Measurements from ENCODE around the gene PITPNM3.
A peak's percentile ranks its signal among the peaks of the same experiment; 100 is the strongest.

The PITPNM3 gene

DNA sequence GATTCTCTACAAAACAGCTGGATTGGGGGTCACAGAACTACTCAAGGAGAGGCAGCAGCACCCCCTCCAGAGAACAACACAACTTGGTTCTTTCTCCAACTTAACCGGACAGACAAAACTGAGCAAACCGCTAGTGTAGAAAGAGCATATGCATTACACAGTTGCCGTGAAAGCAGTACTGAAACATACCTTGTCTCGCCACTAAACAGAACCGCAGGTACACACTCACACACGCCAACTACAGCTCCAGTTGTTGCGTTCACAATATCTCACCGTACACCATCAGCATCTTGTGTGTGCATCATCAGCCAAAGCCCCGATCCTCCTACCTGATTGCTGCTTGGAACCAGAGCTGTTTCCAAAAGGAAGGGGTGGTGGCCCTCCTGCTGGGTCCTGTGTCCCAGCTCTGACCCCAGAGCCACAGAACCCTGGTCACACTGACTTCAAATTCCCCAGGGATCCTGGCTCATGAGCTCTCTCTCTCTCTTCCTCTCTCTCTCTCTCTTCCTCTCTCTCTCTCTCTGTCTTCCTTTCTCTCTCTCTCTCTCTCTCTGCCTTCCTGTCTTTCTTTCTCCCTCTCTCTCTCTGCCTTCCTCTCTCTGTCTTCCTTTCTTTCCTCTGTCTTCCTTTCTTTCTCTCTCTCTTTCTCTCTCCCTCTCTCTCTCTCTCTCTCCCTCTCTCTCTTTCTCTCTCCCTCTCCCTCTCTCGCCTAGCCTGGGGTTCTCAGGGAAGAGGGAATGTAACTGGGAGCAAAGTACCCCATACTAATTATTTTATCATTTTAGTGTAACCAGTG lies 103.7 kb downstream of the PITPNM3 start:
- Mint-ChIP-seq H3K4me1 (peaks cover 66% of the 10 kb centered on the region), H3K9me3 (no peaks in the 10 kb centered on the region), H3K27ac (peak overlapping the region; percentile 72), H3K4me3 (no peak overlapping the region), H3K36me3 (ENCODE audit: low read depth) (peaks cover 19% of the 10 kb centered on the region), H3K27me3 (ENCODE audit: low read depth, poor library complexity) (peaks cover 22% of the 10 kb centered on the region)
- DNase-seq, result no peak
- TF ChIP-seq, protein P1, sequence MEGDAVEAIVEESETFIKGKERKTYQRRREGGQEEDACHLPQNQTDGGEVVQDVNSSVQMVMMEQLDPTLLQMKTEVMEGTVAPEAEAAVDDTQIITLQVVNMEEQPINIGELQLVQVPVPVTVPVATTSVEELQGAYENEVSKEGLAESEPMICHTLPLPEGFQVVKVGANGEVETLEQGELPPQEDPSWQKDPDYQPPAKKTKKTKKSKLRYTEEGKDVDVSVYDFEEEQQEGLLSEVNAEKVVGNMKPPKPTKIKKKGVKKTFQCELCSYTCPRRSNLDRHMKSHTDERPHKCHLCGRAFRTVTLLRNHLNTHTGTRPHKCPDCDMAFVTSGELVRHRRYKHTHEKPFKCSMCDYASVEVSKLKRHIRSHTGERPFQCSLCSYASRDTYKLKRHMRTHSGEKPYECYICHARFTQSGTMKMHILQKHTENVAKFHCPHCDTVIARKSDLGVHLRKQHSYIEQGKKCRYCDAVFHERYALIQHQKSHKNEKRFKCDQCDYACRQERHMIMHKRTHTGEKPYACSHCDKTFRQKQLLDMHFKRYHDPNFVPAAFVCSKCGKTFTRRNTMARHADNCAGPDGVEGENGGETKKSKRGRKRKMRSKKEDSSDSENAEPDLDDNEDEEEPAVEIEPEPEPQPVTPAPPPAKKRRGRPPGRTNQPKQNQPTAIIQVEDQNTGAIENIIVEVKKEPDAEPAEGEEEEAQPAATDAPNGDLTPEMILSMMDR (IDR thresholded peaks at IDR 0.05), result no peak

DNA sequence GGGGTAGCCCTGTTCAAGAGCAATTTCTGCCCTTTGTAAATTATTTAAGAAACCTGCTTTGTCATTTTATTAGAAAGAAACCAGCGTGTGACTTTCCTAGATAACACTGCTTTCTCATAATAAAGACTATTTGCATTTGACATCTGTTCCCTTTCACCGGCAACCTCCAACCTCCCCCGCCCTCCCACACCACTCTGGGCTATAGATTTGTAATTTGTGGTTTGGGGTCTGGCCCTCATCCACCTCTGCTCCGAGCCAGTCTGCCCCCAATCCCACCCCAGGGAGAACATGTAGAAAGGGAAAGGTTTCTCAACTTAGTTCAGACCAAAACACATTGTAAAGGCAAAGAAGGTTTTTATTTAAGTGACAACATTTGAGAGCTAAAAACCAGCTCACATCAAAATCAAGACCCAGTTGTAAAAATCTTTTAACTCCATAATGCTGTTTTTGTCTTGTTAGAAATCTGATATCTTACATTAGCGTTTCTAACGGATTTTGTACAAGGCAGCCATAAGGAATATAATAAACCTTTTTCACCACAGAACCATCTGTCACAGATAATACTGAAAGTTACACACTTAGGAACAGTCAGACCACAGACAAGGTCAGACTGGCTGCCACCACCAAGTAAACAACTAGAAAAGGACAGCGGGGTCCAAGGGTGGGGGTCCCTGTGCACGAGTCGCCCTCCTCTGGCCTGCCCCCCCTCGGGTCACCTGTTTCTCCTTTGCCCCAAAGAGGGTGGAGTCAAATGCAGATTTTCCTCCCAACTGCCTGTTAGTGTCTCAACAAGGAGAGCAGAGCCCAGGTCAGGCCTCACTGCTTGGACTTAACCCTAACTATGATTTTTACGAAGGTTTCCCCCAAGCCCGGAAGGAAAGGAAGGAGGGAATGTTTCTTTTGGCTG lies 105.2 kb downstream of the PITPNM3 start:
- no peaks in the 10 kb centered on the region for H3K9me3 Mint-ChIP-seq
- H3K27ac Mint-ChIP-seq, result peak overlapping the region; percentile 86
- peaks cover 18% of the 10 kb centered on the region for H3K27me3 Mint-ChIP-seq (ENCODE audit: low read depth, poor library complexity)

DNA sequence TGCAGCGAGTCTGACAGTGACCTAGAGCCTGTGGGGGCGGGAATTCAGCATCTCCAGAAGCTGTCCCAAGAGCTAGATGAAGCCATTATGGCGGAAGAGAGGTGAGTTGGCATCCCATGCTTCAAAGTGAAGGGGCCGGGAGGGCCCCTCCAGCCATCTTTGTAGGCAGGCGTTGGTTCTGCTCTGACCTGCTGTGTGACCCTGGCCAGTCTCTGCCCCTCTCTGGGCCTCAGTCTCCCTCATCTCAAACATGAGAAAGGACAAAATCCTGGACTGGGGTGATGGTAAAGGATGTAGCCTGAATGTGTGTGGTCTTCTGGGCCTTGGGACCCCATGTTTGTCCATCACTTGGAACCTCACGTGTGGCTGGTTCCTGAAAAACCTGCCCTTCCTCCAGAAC lies 107.0 kb downstream of the PITPNM3 start:
- no peak overlapping the region for H3K4me3 Mint-ChIP-seq
- no peak overlapping the region for H3K27ac Mint-ChIP-seq

More for the DNA sequence above, 105.2 kb downstream of the PITPNM3 start:
- Mint-ChIP-seq H3K4me1 (peaks cover 72% of the 10 kb centered on the region), H3K4me3 (no peak overlapping the region), H3K36me3 (ENCODE audit: low read depth) (peaks cover 26% of the 10 kb centered on the region)
- TF ChIP-seq, protein P1 (IDR thresholded peaks at IDR 0.05), result no peak
- no peak for DNase-seq

DNA sequence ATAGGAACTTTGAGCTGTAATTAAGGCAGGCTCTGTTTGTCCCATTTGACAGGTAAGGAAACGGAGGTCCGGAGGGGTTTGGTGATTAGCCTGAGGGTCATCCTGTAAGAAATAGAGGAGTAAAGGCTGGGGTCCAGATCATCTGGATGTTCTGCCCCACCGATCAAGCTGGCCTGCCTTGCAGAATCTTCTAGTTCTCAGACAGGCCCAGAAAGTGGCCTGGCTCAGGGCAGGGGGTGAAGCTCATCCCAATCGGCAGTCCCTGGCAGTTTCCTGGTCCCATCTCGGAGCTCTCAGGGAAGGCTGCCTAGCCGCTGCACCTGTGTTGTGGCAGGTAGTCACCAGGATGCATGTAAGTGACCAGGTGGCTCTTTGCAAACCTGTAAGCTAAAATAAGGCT lies 107.9 kb downstream of the PITPNM3 start:
- Mint-ChIP-seq H3K4me3 (no peak overlapping the region), H3K36me3 (ENCODE audit: low read depth) (peaks cover 40% of the 10 kb centered on the region), H3K27me3 (ENCODE audit: low read depth, poor library complexity) (peaks cover 8% of the 10 kb centered on the region), H3K9me3 (no peaks in the 10 kb centered on the region), H3K4me1 (peaks cover 84% of the 10 kb centered on the region), H3K27ac (no peak overlapping the region)
- no peak for DNase-seq
- TF ChIP-seq, protein P1 (IDR thresholded peaks at IDR 0.05), result no peak

More for the DNA sequence above, 107.0 kb downstream of the PITPNM3 start:
- Mint-ChIP-seq H3K36me3 (ENCODE audit: low read depth) (peaks cover 38% of the 10 kb centered on the region), H3K27me3 (ENCODE audit: low read depth, poor library complexity) (peaks cover 11% of the 10 kb centered on the region), H3K9me3 (no peaks in the 10 kb centered on the region), H3K4me1 (peaks cover 87% of the 10 kb centered on the region)
- TF ChIP-seq, protein P1 (IDR thresholded peaks at IDR 0.05), result no peak
- no peak for DNase-seq

DNA sequence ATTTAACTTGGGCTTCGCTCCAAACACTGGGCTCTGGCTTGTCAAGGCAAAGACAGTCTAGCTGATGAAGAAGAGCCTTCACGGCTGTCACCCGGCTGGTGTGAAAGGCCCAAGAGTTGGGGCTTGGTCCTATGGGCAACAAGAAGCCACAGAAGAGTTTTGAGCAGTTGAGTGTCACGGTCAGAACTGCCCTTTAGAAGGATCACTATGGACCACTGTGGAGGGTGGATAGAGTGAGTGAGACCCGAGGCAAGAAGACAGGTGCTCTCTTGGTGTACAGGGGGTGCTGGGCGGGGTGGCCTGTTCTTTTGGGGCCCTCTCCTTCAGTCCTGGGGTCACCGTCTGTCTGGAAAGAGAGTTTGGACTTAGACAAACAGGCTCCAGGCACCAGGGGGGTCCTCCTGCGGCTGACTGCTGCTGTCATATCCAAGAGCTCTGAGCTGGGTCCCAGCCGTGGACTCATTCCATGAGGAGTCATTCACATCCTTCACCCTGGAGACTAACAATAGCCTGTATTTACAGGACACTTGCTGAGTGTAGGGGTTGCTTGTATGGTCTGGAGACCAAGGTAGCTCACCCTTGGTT lies 109.7 kb downstream of the PITPNM3 start:
- Mint-ChIP-seq H3K4me1 (peaks cover 69% of the 10 kb centered on the region), H3K4me3 (no peak overlapping the region), H3K9me3 (peaks cover 8% of the 10 kb centered on the region), H3K27ac (no peak overlapping the region), H3K36me3 (ENCODE audit: low read depth) (peaks cover 40% of the 10 kb centered on the region), H3K27me3 (ENCODE audit: low read depth, poor library complexity) (peaks cover 6% of the 10 kb centered on the region)
- DNase-seq, result no peak
- TF ChIP-seq, protein P1 (IDR thresholded peaks at IDR 0.05), result no peak
